RWPE2 (cell line): ENCODE results near the gene VPS35.

Source experiments
- ATAC-seq: fragments of 200-7000 bp; cut with Tn5 transposase; 3 replicates; pipeline ENCODE4 v1.9.1; 2021; ENCODE audit warnings: low read depth
- DNase-seq: peaks from one replicate; pipeline ENCODE4 v3.0.0-alpha.2; 2020; ENCODE audit warnings: low spot score
- H3K27ac ChIP-seq: fragments of 450-650 bp; 2 replicates; pipeline ENCODE4 v1.5.1; 2017; ENCODE audit warnings: mild to moderate bottlenecking; ENCODE audit not compliant: poor library complexity, severe bottlenecking
- H3K27me3 ChIP-seq: fragments of 250-450 bp; sonication (Bioruptor Pico); 2 replicates; pipeline ENCODE4 v1.5.1; 2021; ENCODE audit warnings: mild to moderate bottlenecking, moderate library complexity; ENCODE audit not compliant: insufficient read depth, poor library complexity, severe bottlenecking
- H3K36me3 ChIP-seq: fragments of 250-450 bp; sonication (Bioruptor Pico); 2 replicates; pipeline ENCODE4 v1.5.1; 2020; ENCODE audit warnings: low read depth, mild to moderate bottlenecking, moderate library complexity
- H3K4me1 ChIP-seq: fragments of 250-450 bp; sonication (Bioruptor Pico); 2 replicates; pipeline ENCODE4 v1.5.1; 2021; ENCODE audit warnings: mild to moderate bottlenecking, moderate library complexity; ENCODE audit not compliant: insufficient read depth, poor library complexity, severe bottlenecking
- H3K4me3 ChIP-seq: fragments of 250-450 bp; sonication (Bioruptor Pico); 2 replicates; pipeline ENCODE4 v1.5.1; 2021; ENCODE audit warnings: mild to moderate bottlenecking, moderate library complexity; ENCODE audit not compliant: severe bottlenecking
- H3K9me3 ChIP-seq: fragments of 250-450 bp; sonication (Bioruptor Pico); 2 replicates; pipeline ENCODE4 v1.5.1; 2021; ENCODE audit warnings: mild to moderate bottlenecking, moderate library complexity; ENCODE audit not compliant: severe bottlenecking
- TF ChIP-seq, protein P1 (sequence below): fragments of 450-650 bp; IDR thresholded peaks from one replicate; pipeline ENCODE4 v1.5.1; 2017; ENCODE audit warnings: mild to moderate bottlenecking, moderate library complexity; ENCODE audit not compliant: poor library complexity, severe bottlenecking

Gene VPS35

DNA sequence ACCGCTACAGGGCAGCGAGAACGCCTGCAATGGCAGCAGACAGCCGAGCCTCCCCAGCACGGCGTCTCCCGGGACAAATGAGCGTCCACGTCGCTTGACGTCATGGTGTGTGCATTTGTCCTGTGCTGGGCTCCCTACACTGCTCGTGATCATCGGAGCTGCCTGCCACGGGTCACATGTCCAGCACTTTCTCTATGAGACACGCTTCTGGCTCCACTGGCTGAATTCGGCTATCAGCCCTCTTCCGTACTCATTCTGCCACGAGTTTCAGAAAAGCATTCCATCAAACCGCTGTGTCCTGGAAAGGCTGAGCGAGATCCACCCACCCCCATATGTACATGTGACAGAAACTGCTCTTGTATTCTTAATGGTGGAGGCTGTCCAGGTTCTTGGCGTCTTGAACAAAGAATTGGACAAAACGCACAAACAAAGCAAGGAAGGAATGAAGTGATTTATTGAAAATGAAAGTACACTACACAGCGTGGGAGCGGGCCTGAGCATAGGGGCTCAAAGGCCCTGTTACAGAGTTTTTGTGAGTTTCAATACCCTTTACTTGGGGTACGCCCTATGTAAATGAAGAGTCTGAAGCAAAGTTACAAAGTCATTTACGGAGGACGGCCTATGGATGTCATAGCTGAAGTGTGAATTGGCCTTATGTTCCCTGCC, 39.3 kb downstream of the VPS35 start:
- DNase-seq (no peak), ATAC-seq (no peak)
- TF ChIP-seq, protein P1, sequence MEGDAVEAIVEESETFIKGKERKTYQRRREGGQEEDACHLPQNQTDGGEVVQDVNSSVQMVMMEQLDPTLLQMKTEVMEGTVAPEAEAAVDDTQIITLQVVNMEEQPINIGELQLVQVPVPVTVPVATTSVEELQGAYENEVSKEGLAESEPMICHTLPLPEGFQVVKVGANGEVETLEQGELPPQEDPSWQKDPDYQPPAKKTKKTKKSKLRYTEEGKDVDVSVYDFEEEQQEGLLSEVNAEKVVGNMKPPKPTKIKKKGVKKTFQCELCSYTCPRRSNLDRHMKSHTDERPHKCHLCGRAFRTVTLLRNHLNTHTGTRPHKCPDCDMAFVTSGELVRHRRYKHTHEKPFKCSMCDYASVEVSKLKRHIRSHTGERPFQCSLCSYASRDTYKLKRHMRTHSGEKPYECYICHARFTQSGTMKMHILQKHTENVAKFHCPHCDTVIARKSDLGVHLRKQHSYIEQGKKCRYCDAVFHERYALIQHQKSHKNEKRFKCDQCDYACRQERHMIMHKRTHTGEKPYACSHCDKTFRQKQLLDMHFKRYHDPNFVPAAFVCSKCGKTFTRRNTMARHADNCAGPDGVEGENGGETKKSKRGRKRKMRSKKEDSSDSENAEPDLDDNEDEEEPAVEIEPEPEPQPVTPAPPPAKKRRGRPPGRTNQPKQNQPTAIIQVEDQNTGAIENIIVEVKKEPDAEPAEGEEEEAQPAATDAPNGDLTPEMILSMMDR: no peak
- no peaks in the 10 kb centered on the region for H3K27me3 ChIP-seq
- H3K4me3 ChIP-seq: no peak overlapping the region
- no peaks in the 10 kb centered on the region for H3K9me3 ChIP-seq
- no peaks in the 10 kb centered on the region for H3K4me1 ChIP-seq
- H3K36me3 ChIP-seq: no peaks in the 10 kb centered on the region
- no peak overlapping the region for H3K27ac ChIP-seq

DNA sequence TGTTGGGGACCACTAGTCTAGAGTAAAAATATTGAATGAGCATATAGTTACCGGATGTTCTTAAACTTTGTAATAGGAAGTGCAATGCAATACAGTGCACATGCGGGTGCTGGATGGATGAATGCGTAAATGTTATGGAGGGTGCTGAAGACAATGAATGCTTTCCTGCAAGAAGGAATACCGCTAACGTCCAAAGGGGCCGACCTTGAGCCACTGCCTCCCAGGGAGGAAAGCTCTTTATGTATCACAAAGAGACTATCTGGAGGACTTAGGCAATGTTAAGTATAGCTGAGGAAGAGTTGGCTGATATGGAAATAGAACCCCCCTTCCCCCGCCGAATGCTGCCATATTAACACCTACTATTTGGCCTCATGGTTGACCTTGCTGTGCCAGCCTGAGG, 40.3 kb downstream of the VPS35 start:
- Histone ChIP-seq H3K9me3 (no peaks in the 10 kb centered on the region), H3K27ac (no peak overlapping the region), H3K4me1 (no peaks in the 10 kb centered on the region), H3K27me3 (no peaks in the 10 kb centered on the region), H3K36me3 (no peaks in the 10 kb centered on the region), H3K4me3 (no peak overlapping the region)
- ATAC-seq (no peak), DNase-seq (no peak)
- TF ChIP-seq, protein P1: no peak

DNA sequence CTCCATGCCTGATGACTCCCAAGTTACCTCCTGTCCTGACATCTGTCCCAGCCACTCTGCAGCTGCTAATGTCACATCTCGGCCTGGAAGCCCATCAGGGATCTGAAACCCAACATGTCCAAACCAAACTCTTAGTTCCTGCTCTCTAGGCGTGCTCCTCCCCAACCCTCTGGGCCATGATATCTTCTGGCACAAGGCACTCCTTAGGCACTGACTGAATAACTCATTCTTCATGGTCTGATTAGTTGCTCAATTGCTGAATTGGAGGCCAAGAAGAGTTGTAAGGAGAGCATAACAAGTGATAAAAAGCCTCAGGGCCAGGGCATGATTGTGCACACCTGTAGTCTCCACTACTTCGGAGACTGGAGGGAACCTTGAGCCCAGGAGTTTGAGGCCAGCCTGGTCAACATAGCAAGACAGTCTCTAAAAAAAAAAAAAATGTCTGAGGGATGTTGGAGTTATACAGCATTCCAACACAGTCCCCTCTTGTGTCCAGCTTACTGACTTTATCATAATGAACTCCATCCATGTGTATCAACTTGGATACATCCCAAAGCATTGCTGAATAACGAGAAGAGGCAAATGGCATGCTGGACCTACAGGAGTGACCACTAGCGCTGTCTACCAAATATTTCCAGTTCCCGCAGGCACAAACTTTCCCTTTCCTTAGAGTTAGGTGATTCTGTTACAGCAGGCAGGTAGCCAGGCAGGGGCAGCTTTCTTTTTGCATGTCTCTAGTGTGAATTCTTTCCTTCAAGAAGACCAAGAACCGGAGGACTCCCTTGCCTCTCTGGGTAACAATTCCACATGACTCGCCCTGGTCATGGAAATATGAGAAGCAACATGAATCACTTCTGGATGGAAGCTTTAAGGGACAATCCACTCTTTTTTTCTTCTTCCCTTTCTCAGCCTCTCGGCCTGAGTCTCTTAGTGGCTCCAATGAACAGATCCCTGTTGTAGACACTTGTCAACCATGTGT, 49.7 kb downstream of the VPS35 start:
- ATAC-seq (peak; percentile 23; the same call in 2 of the 3 replicates), DNase-seq (no peak)
- H3K27me3 ChIP-seq: no peaks in the 10 kb centered on the region
- peaks cover 1% of the 10 kb centered on the region for H3K9me3 ChIP-seq
- TF ChIP-seq, protein P1: no peak
- no peak overlapping the region for H3K27ac ChIP-seq
- H3K4me3 ChIP-seq: no peak overlapping the region
- H3K36me3 ChIP-seq: no peaks in the 10 kb centered on the region
- H3K4me1 ChIP-seq: no peaks in the 10 kb centered on the region

DNA sequence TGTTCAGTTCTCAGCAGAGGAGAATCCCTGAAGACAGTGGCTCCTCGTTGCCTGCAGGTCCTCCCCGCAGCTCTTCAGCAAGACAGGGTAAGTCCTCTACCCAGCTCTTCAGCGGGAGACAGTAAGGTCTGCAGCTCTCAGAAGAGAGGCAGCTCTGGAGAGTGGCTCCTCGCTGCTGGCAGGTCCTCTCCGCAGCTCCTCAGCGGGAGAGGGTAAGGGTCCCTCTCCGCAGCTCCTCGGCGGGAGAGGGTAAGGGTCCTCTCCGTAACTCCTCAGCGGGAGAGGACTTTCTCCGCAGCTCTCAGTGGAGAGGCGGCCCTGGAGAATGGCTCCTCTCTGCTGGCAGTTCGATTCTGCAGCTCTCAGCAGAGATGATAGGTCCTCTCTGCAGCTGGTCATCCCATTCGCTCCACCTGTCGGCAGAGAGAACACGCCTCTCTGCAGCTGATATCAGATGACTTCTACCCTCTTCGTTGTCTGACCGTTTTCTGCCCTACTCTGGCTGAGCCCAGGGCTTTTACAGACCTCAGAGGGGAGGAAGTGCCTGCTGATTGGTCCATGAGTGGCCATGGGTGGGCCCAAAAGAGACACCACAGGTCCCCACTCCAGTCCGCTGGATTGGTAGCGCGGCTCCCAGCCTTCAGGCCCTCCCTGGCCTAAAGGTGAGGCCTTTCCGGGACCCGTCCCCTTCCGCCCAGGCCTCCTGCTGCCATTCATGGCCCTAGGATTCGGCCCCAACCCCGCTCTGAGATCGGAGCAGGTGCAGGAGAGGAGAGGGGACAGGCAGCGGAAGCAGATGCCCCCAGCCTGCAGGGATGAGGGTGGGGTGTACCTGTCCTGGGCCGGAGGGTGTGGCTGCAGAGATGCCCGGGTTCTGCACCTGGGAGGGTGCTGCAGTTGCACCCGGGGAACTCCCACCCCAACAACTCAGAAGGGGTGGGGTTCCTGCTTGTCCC, 55.9 kb downstream of the VPS35 start:
- H3K27ac ChIP-seq: no peak overlapping the region
- no peak for DNase-seq
- TF ChIP-seq, protein P1: no peak

More for the DNA sequence above, 55.9 kb downstream of the VPS35 start:
- Histone ChIP-seq H3K36me3 (no peaks in the 10 kb centered on the region), H3K9me3 (no peaks in the 10 kb centered on the region), H3K4me3 (no peak overlapping the region), H3K27me3 (no peaks in the 10 kb centered on the region), H3K4me1 (no peaks in the 10 kb centered on the region)
- ATAC-seq: peak; percentile 30; the same call in 2 of the 3 replicates
